SK-N-MC (cell line): ENCODE results near the gene SPPL2A.

Source experiments
- EZH2 ChIP-seq: fragments of 200-600 bp; sonication (generic); IDR thresholded peaks from one replicate; pipeline ENCODE4 v1.6.1; 2017; ENCODE audit warnings: antibody characterized with exemption
- POLR2AphosphoS5 ChIP-seq: IDR thresholded peaks from 2 replicates; pipeline ENCODE4 v1.6.1; 2012; ENCODE audit warnings: mild to moderate bottlenecking, low read depth, low read length, borderline replicate concordance

- TF ChIP-seq POLR2AphosphoS5 (no peak), EZH2 (no peak)
Measured at GRCh38 chr15:50744601-50745000, 20.9 kb downstream of the SPPL2A start.
